ENCODE data around the gene CTNNBL1. TPM values are rescaled to one million over a fixed set of nuclear protein-coding genes. Genes with fewer than 3 reads are reported as not detected.

CTNNBL1 gene
- total and polyA plus RNA-seq, 2 donors, result 46.5 to 61.9 TPM

- WGBS, result 90% methylated on average over 6 of the region's 6 CpGs
- no peak overlapping the region for H3K4me3 ChIP-seq (ENCODE audit: low read length in 2 of 2)
- H3K9me3 ChIP-seq (ENCODE audit: control insufficient read depth in 2 of 2, insufficient read depth in 1 of 2, low read length in 1 of 2), result no peaks in the 10 kb centered on the region
- peaks cover 0 to 6% of the 10 kb centered on the region in 2 donors for H3K4me1 ChIP-seq (ENCODE audit: control insufficient read depth in 2 of 2, insufficient read depth in 2 of 2, low read length in 2 of 2)
- H3K27ac ChIP-seq (ENCODE audit: low read depth in 1 of 2, low read length in 1 of 2), result no peak overlapping the region
- DNase-seq (ENCODE audit: low read depth in 6 of 9, low spot score in 9 of 9), result no peak
- no peaks in the 10 kb centered on the region for H3K27me3 ChIP-seq (ENCODE audit: control insufficient read depth in 2 of 2, insufficient read depth in 1 of 2, low read length in 1 of 2)
- H3K36me3 ChIP-seq (ENCODE audit: control insufficient read depth in 2 of 2, insufficient read depth in 2 of 2, low read length in 1 of 2), result peaks cover 0 to 3% of the 10 kb centered on the region in 2 donors
These were observed 129.6 kb downstream of the CTNNBL1 start for GRCh38 chr20:37823296-37823980.

- Histone ChIP-seq H3K27me3 (ENCODE audit: control insufficient read depth in 2 of 2, insufficient read depth in 1 of 2, low read length in 1 of 2) (no peaks in the 10 kb centered on the region), H3K36me3 (ENCODE audit: control insufficient read depth in 2 of 2, insufficient read depth in 2 of 2, low read length in 1 of 2) (no peaks in the 10 kb centered on the region), H3K27ac (ENCODE audit: low read depth in 1 of 2, low read length in 1 of 2) (no peak overlapping the region), H3K4me3 (ENCODE audit: low read length in 2 of 2) (no peak overlapping the region), H3K4me1 (ENCODE audit: control insufficient read depth in 2 of 2, insufficient read depth in 2 of 2, low read length in 2 of 2) (peaks cover 0 to 6% of the 10 kb centered on the region in 2 donors), H3K9me3 (ENCODE audit: control insufficient read depth in 2 of 2, insufficient read depth in 1 of 2, low read length in 1 of 2) (no peaks in the 10 kb centered on the region)
- DNase-seq (ENCODE audit: low read depth in 6 of 9, low spot score in 9 of 9), result no peak
- WGBS, result 97% methylated on average over 3 of the region's 3 CpGs
These were observed 133.8 kb downstream of the CTNNBL1 start for GRCh38 chr20:37827605-37828004.

GRCh38 chr20:37828684-37829083 lies 134.9 kb downstream of the CTNNBL1 start:
- Histone ChIP-seq H3K9me3 (ENCODE audit: control insufficient read depth in 2 of 2, insufficient read depth in 1 of 2, low read length in 1 of 2) (no peaks in the 10 kb centered on the region), H3K4me1 (ENCODE audit: control insufficient read depth in 2 of 2, insufficient read depth in 2 of 2, low read length in 2 of 2) (peaks cover 0 to 3% of the 10 kb centered on the region in 2 donors), H3K4me3 (ENCODE audit: low read length in 2 of 2) (no peak overlapping the region), H3K27me3 (ENCODE audit: control insufficient read depth in 2 of 2, insufficient read depth in 1 of 2, low read length in 1 of 2) (no peaks in the 10 kb centered on the region), H3K27ac (ENCODE audit: low read depth in 1 of 2, low read length in 1 of 2) (no peak overlapping the region), H3K36me3 (ENCODE audit: control insufficient read depth in 2 of 2, insufficient read depth in 2 of 2, low read length in 1 of 2) (no peaks in the 10 kb centered on the region)
- DNase-seq (ENCODE audit: low read depth in 6 of 9, low spot score in 9 of 9), result no peak
- WGBS, result 96% methylated on average over 4 of the region's 4 CpGs

GRCh38 chr20:37829128-37829527 lies 135.3 kb downstream of the CTNNBL1 start:
- peaks cover 0 to 1% of the 10 kb centered on the region in 2 donors for H3K4me1 ChIP-seq (ENCODE audit: control insufficient read depth in 2 of 2, insufficient read depth in 2 of 2, low read length in 2 of 2)
- H3K27me3 ChIP-seq (ENCODE audit: control insufficient read depth in 2 of 2, insufficient read depth in 1 of 2, low read length in 1 of 2), result no peaks in the 10 kb centered on the region
- 95% methylated on average over 3 of the region's 3 CpGs for WGBS
- H3K9me3 ChIP-seq (ENCODE audit: control insufficient read depth in 2 of 2, insufficient read depth in 1 of 2, low read length in 1 of 2), result no peaks in the 10 kb centered on the region
- H3K27ac ChIP-seq (ENCODE audit: low read depth in 1 of 2, low read length in 1 of 2), result no peak overlapping the region
- no peak for DNase-seq (ENCODE audit: low read depth in 6 of 9, low spot score in 9 of 9)
- H3K36me3 ChIP-seq (ENCODE audit: control insufficient read depth in 2 of 2, insufficient read depth in 2 of 2, low read length in 1 of 2), result no peaks in the 10 kb centered on the region
- no peak overlapping the region for H3K4me3 ChIP-seq (ENCODE audit: low read length in 2 of 2)

- Histone ChIP-seq H3K4me1 (ENCODE audit: control insufficient read depth in 2 of 2, insufficient read depth in 2 of 2, low read length in 2 of 2) (no peaks in the 10 kb centered on the region), H3K27ac (ENCODE audit: low read depth in 1 of 2, low read length in 1 of 2) (no peak overlapping the region), H3K36me3 (ENCODE audit: control insufficient read depth in 2 of 2, insufficient read depth in 2 of 2, low read length in 1 of 2) (no peaks in the 10 kb centered on the region), H3K4me3 (ENCODE audit: low read length in 2 of 2) (no peak overlapping the region), H3K27me3 (ENCODE audit: control insufficient read depth in 2 of 2, insufficient read depth in 1 of 2, low read length in 1 of 2) (no peaks in the 10 kb centered on the region), H3K9me3 (ENCODE audit: control insufficient read depth in 2 of 2, insufficient read depth in 1 of 2, low read length in 1 of 2) (no peaks in the 10 kb centered on the region)
- WGBS, result 97% methylated on average over 8 of the region's 8 CpGs
- DNase-seq (ENCODE audit: low read depth in 6 of 9, low spot score in 9 of 9), result no peak
These were observed 139.5 kb downstream of the CTNNBL1 start for GRCh38 chr20:37833221-37833896.

- no peak for DNase-seq (ENCODE audit: low read depth in 6 of 9, low spot score in 9 of 9)
- H3K36me3 ChIP-seq (ENCODE audit: control insufficient read depth in 2 of 2, insufficient read depth in 2 of 2, low read length in 1 of 2), result peaks cover 0 to 6% of the 10 kb centered on the region in 2 donors
- H3K27ac ChIP-seq (ENCODE audit: low read depth in 1 of 2, low read length in 1 of 2), result no peak overlapping the region
- H3K4me1 ChIP-seq (ENCODE audit: control insufficient read depth in 2 of 2, insufficient read depth in 2 of 2, low read length in 2 of 2), result peaks cover 0 to 2% of the 10 kb centered on the region in 2 donors
- no peaks in the 10 kb centered on the region for H3K9me3 ChIP-seq (ENCODE audit: control insufficient read depth in 2 of 2, insufficient read depth in 1 of 2, low read length in 1 of 2)
- H3K27me3 ChIP-seq (ENCODE audit: control insufficient read depth in 2 of 2, insufficient read depth in 1 of 2, low read length in 1 of 2), result no peaks in the 10 kb centered on the region
- 87% methylated on average over 5 of the region's 5 CpGs for whole genome bisulfite sequencing
- H3K4me3 ChIP-seq (ENCODE audit: low read length in 2 of 2), result no peak overlapping the region
These were observed 143.1 kb downstream of the CTNNBL1 start for GRCh38 chr20:37836926-37837325.

GRCh38 chr20:37837924-37838323 lies 144.1 kb downstream of the CTNNBL1 start:
- H3K4me1 ChIP-seq (ENCODE audit: control insufficient read depth in 2 of 2, insufficient read depth in 2 of 2, low read length in 2 of 2), result peaks cover 0 to 2% of the 10 kb centered on the region in 2 donors
- no peaks in the 10 kb centered on the region for H3K9me3 ChIP-seq (ENCODE audit: control insufficient read depth in 2 of 2, insufficient read depth in 1 of 2, low read length in 1 of 2)
- no peak overlapping the region for H3K4me3 ChIP-seq (ENCODE audit: low read length in 2 of 2)
- no peaks in the 10 kb centered on the region for H3K27me3 ChIP-seq (ENCODE audit: control insufficient read depth in 2 of 2, insufficient read depth in 1 of 2, low read length in 1 of 2)
- no peak for DNase-seq (ENCODE audit: low read depth in 6 of 9, low spot score in 9 of 9)
- 96% methylated on average over 8 of the region's 8 CpGs for WGBS
- no peak overlapping the region for H3K27ac ChIP-seq (ENCODE audit: low read depth in 1 of 2, low read length in 1 of 2)
- peaks cover 9 to 16% of the 10 kb centered on the region in 2 donors for H3K36me3 ChIP-seq (ENCODE audit: control insufficient read depth in 2 of 2, insufficient read depth in 2 of 2, low read length in 1 of 2)

- WGBS, result 95% methylated on average over 6 of the region's 6 CpGs
- no peak overlapping the region for H3K4me3 ChIP-seq (ENCODE audit: low read length in 2 of 2)
- DNase-seq (ENCODE audit: low read depth in 6 of 9, low spot score in 9 of 9), result no peak
- H3K4me1 ChIP-seq (ENCODE audit: control insufficient read depth in 2 of 2, insufficient read depth in 2 of 2, low read length in 2 of 2), result peaks cover 0 to 2% of the 10 kb centered on the region in 2 donors
- peaks cover 10 to 16% of the 10 kb centered on the region in 2 donors for H3K36me3 ChIP-seq (ENCODE audit: control insufficient read depth in 2 of 2, insufficient read depth in 2 of 2, low read length in 1 of 2)
- no peak overlapping the region for H3K27ac ChIP-seq (ENCODE audit: low read depth in 1 of 2, low read length in 1 of 2)
- no peaks in the 10 kb centered on the region for H3K9me3 ChIP-seq (ENCODE audit: control insufficient read depth in 2 of 2, insufficient read depth in 1 of 2, low read length in 1 of 2)
- no peaks in the 10 kb centered on the region for H3K27me3 ChIP-seq (ENCODE audit: control insufficient read depth in 2 of 2, insufficient read depth in 1 of 2, low read length in 1 of 2)
These were observed 145.1 kb downstream of the CTNNBL1 start for GRCh38 chr20:37838769-37839431.

- DNase-seq (ENCODE audit: low read depth in 6 of 9, low spot score in 9 of 9), result no peak
- H3K4me3 ChIP-seq (ENCODE audit: low read length in 2 of 2), result no peak overlapping the region
- no peaks in the 10 kb centered on the region for H3K9me3 ChIP-seq (ENCODE audit: control insufficient read depth in 2 of 2, insufficient read depth in 1 of 2, low read length in 1 of 2)
- H3K27ac ChIP-seq (ENCODE audit: low read depth in 1 of 2, low read length in 1 of 2), result no peak overlapping the region
- no peaks in the 10 kb centered on the region for H3K27me3 ChIP-seq (ENCODE audit: control insufficient read depth in 2 of 2, insufficient read depth in 1 of 2, low read length in 1 of 2)
- H3K4me1 ChIP-seq (ENCODE audit: control insufficient read depth in 2 of 2, insufficient read depth in 2 of 2, low read length in 2 of 2), result peaks cover 0 to 2% of the 10 kb centered on the region in 2 donors
- H3K36me3 ChIP-seq (ENCODE audit: control insufficient read depth in 2 of 2, insufficient read depth in 2 of 2, low read length in 1 of 2), result peaks cover 10 to 16% of the 10 kb centered on the region in 2 donors
- WGBS, result 94% methylated on average over 3 of the region's 3 CpGs
These were observed 145.6 kb downstream of the CTNNBL1 start for GRCh38 chr20:37839432-37839827.
